HG03045 (cell line): ENCODE results near the gene DPH7.
"Not testable (repeated sequence)": the region's sequence is repeated elsewhere in the genome, so short reads cannot be mapped to it uniquely, and the experiment has no call there.

ENCODE experiments used
- ATAC-seq: cut with Tn5 transposase; IDR thresholded peaks from one replicate; pipeline ENCODE4 v1.9.1; 2021; ENCODE audit warnings: mild to moderate bottlenecking, moderate library complexity; ENCODE audit not compliant: unreplicated experiment

Gene DPH7

DNA sequence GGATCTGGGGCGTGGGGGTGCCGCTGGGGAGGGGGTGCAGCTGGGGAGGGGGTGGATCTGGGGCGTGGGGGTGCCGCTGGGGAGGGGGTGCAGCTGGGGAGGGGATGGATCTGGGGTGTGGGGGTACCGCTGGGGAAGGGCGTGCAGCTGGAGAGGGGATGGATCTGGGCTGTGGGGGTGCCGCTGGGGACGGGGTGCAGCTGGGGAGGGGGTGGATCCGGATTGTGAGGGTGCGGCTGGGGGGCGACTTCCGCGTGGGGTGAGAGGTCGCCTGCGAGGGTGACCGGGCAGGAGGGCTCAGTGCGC lies 27.8 kb downstream of the DPH7 start:
- ATAC-seq: not testable (repeated sequence)

DNA sequence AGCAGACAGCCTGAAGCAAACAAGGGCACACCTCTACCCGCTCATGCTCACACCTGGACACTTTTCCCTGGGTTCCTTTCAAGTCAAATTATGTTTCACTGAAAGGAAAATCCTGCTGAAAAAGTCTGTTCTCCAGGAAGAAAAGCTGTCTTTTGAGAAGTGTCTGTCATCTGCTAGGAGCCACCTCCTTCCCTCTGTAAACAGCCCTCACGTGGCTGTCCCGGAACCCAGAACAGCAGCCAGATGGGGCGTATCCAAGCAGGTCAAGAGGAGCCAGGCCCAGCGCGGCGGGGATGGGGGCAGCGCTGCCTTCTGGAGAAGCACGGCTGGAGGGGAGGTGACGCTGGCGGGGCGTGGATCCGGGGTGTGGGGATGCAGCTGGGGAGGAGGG lies 28.5 kb downstream of the DPH7 start, which contains the start of gene PNPLA7:
TSS of gene PNPLA7 (minus strand) at position 172 of the 391 bp plus-strand sequence. CDS start 205 bp downstream, outside the sequence.
- no peak for ATAC-seq

DNA sequence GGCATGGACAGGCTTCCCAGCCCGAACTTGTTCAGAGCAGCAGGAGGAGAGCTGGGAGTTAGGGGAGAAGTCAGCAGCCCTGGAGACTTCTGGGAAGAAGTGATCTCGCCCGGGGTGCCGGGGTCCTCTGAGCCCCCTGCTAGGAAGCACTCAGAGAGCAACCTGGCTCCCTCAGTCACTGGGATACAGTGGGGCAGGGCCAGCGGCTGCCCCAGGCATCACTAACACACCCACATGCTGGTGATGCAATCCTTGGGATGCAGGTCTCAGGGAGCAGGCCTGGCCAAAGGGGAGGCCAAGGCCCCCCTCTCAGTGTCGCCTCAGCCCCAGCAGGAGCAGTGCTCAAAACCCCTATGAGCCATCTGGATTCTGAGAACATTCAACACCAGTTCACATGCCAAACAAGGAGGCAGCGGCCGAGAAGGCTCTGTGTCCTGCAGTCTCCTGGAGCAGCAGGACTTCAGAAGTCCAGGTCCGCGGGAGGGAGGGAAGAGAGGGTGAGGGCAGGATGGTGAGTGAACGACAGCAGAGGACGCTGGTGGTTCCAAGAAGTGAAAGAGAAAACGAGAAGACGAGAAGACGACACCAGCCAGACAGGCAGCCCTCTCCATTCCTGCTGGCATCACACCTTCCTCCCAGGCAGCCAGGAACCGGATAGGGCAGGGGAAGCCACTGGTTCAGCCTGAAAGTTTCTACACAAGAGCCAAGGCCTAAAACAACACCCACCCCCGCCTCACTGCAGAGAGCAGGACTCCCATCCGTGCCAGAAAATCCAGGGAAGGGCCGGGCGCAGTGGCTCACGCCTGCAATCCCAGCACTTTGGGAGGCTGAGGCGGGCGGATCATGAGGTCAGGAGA lies 30.8 kb downstream of the DPH7 start:
- ATAC-seq: no peak

DNA sequence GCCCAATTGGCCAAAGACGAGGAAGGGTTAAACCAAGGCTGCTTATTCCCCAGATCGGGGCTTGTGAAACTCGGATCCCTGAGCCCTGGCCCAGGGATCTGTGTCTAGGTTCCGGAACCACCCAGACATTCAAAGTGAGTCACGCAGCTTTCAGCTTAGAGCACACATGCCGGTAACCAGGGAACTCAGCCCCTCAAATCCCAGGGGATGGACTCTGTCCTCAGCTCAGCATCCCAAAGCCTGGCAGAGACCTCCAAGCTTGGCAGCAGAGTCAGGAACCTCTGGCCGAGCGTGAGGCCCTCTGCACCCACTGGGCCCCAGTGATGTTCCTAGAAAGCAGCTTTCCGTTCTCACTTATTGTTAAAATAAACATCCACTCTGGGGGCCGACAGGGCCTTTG lies 33.6 kb downstream of the DPH7 start:
- ATAC-seq: no peak

DNA sequence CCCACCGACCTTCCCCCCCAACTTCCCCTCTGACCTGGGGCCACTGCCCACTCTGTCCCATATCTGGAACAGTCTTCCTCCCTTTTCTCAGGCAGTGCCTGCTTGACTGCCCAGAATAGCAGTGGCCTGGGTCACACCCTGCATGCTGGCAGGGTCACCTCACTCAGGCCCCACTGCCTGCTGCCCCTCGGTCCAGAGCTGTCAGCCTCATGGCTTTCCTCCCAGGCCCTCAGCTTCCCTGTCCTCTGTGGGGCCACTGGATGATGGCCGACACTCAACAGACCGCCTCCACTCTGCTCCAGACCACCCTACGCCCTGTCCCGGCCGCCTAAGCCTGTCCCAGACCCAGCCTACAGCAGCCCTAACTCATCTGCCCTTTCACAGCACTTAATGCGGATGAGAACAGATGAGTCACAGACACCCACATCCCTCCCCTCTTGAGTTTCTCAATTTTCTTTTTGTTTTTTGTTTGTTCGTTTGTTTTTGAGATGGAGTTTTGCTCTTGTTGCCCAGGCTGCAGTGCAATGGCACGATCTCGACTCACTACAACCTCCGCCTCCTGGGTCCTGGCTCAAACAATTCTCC lies 34.5 kb downstream of the DPH7 start:
- ATAC-seq: no peak

DNA sequence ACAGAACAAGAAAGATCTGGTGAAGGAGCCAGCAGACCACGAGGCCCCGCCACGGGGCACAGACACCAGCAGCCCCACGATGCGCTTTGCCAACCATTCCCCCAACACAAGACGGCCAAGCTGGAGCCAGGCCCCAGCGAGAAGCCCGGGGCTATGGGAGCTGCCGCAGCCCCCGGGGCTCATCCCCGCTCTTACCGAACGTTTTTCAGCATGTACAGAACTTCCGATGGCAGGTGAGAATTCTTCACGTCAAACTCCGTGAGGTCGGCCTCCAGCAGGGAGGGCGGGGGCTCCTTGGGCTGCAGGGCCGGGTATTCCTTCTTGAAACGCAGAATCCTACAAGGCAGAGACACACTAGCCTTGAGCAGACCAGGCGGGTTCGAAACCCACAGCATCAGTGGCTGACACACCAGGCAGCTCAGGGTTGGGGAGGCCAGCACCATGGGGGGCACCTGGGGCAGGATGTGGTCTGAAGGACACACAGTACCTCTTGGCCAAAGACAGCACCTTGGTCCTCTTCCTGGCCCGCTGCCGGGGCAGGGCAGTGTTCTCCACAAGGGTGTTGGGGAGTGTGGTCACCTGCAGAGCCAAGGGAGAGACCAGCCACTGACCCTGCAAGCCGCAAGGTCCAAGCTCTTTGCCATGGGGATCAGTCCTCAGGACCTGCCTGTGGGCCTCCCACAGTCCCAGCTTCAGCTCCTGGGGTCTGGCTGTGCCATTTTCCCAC lies 35.3 kb downstream of the DPH7 start:
- ATAC-seq: no peak

DNA sequence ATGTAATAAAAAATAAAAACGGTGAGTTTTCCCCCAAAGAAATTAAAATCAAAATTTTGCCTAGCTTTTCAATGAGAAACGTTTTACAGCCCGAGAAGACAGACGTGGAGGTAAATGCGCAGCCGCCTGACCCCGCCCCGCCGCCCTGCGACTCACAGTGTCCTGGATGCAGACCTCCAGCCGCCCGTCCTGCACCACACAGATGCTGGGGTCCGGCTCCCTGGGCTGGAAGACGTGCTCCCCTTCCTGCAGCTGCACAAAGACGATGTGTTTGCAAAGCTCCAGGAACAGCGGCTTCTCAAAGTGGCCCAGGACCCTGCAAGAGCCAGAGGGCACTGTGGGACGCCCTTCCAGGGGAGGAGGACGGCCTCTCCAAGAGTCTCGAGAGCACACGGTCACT lies 36.2 kb downstream of the DPH7 start:
- ATAC-seq: no peak

DNA sequence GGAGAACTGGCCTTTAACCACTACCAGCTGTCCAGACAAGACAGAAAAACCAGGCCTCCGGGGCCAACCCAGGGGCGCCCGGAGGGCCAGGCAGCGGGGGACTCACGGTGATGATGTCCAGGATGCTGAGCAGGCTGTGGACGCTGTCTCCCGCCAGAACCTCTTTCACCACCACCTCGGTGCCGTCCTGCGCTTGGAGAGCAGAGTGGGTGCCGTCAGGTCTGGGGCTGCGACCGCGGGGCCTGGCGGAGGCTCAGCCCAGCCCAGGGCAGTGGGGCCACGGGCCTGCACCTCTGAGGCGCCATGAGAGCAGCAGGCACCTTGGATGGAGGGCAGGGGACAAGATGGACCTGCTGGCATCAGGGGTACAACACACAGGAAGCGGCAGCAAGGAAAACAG lies 38.2 kb downstream of the DPH7 start:
- no peak for ATAC-seq

DNA sequence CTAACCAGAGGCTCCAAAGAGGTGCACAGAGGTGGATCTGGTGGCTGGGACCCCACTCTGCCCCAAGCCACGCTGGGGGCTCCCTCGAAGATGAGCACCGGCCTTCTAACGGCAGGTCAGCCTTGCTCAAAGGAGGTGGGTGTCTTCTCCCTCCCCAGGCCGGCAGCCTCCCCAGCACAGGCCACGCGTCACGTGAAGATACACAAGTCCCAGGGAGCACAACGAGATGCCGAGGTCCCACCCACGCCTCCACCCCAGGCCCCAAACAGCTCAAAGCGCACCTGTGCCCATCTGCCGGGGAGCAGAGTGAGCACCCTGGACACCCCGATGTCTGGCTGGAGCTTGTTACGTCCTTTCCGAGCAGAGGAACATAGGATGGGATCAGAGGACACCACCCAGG lies 40.7 kb downstream of the DPH7 start:
- ATAC-seq: no peak

DNA sequence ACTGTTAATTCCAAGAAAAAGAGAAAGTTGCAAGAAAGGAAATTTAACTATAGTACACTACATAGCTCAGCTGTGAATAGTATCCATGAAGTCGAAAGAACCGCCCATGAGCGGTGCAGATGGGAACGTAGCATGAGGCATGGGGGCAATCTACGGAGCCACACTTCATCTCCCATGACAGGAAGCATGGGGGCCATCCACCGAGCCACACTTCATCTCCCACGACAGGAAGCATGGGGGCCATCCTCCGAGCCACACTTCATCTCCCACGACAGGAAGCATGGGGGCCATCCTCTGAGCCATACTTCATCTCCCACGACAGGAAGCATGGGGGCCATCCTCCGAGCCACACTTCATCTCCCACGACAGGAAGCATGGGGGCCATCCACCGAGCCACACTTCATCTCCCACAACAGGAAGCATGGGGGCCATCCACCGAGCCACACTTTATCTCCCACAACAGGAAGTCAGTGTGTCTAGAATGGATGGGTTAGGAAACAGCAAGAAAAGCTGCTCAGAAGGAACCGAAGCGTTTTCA lies 42.1 kb downstream of the DPH7 start:
- not testable (repeated sequence) for ATAC-seq

DNA sequence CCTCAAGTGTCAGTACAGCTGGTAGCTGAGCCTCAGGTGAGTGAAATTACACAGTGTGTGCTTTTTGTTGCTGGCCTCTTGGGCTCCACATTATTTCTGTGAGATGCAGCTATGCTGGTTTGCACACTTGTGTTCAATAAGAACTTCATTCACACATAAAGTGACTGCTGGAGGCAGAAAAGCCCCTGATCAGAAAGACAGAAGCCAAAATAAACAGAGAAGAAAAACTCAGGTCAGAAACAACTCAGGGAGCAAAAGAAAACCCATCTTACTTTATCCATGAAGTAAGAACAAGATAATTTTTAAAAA lies 43.7 kb downstream of the DPH7 start:
- no peak for ATAC-seq

DNA sequence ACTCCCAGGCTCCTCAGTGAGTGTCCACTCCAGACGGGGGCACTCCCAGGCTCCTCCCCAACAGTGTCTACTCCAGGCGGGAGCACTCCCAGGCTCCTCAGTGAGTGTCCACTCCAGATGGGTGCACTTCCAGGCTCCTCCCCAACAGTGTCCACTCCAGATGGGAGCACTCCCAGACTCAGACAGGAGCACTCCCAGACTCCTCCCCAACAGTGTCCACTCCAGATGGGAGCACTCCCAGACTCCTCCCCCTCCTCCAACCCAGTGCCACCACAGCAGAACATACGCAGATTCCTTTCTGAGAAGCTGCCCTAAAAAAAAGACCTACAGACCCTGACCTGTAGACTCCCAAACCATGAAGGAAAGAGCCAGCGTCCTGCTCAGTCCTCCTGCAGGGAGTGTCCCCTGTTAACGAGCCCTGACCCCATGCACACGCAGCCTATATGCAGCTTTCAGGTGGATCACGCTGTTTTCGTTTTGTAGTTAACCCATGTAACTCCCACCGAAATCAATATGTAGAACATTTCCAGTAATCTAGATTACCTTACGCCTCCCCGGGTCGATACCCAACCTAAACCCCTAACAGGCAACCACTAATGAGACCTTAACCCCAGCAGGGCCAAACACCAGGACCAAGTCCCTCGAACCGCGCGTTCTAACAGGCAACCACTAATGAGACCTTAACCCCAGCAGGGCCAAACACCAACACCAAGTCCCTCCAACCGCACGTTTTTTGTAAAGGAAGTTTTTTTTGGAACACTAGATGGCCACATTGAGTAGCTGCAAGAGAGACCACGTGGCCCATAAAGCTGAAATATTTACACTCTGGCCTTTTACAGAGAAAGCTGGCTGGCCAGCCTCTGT lies 44.2 kb downstream of the DPH7 start:
- no peak for ATAC-seq

DNA sequence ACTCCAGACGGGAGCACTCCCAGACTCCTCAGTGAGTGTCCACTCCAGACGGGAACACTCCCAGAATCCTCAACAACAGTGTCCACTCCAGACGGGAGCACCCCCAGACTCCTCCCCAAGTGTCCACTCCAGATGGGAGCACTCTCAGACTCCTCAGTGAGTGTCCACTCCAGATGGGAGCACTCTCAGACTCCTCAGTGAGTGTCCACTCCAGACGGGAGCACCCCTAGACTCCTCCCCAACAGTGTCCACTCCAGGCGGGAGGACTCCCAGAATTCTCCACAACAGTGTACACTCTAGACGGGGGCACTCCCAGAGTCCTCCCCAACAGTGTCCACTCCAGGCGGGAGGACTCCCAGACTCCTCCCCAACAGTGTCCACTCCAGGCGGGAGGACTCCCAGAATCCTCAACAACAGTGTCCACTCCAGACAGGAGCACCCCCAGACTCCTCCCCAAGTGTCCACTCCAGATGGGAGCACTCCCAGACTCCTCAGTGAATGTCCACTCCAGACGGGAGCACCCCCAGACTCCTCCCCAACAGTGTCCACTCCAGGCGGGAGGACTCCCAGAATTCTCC lies 45.7 kb downstream of the DPH7 start:
- ATAC-seq: not testable (repeated sequence)

DNA sequence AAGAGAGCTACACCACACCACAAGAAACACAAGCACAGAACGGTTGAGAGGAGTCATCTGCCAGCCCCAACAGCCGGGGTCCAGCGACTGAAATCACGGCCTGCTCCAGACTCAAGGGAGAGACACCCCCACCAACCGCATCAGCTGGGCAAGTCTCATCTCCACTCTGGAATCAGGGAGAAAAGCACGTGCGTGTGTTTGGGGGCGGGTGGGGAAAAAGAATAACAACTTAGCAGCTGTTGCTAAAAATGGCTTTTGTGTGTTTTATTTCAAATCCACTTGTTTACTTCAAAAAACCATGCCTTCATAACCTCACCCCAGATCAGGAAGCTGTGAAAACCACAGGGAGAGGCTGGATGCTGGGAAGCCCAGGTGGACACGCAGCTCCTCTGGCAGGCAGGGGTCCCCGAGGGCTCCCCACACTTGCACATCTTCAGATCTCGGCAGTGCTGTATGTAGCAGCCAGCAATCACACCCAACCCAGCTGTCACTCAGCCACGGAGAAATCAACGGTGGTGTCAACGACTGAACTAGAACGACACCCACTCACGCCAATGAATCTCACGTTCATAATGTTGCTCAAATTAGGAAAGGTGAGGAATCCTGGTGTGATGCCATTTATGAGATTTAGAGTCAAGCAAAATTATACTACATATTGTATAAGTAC lies 47.5 kb downstream of the DPH7 start:
- no peak for ATAC-seq

DNA sequence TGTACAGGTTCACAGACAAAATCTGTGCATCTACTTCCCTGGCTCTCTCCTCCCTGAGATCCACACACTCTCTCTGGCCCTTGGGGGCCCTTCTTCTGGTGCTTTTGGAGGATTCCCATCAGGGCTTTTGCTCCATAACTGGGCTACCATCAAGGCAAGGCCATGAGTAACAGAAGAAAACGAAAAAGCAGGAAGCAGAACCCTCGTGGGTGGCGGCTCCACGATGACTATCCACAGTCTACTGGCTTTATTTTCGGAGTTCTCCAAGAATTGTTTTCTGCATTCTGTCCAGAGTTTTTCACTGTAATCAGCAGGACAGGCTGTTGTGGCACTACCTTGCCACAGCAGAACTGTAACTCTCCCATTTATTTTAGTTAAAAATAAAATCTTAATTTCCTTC lies 48.4 kb downstream of the DPH7 start:
- ATAC-seq: no peak

DNA sequence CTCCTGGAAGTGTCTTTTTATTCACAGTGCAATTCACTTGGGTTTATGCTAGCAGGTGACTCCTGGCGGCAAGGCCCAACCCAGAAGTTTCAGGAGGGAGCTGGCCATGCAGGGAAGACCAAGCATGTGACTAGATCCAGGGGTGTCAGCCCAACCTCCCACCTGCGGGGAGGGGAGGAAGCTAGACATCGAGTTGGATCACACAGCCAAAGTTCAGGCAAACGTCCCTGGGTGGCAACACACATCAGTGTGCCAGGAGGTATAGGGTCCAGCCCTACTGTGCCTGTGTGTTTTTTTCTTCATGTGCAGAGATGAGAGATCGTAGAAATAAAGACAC lies 53.8 kb downstream of the DPH7 start:
- no peak for ATAC-seq

DNA sequence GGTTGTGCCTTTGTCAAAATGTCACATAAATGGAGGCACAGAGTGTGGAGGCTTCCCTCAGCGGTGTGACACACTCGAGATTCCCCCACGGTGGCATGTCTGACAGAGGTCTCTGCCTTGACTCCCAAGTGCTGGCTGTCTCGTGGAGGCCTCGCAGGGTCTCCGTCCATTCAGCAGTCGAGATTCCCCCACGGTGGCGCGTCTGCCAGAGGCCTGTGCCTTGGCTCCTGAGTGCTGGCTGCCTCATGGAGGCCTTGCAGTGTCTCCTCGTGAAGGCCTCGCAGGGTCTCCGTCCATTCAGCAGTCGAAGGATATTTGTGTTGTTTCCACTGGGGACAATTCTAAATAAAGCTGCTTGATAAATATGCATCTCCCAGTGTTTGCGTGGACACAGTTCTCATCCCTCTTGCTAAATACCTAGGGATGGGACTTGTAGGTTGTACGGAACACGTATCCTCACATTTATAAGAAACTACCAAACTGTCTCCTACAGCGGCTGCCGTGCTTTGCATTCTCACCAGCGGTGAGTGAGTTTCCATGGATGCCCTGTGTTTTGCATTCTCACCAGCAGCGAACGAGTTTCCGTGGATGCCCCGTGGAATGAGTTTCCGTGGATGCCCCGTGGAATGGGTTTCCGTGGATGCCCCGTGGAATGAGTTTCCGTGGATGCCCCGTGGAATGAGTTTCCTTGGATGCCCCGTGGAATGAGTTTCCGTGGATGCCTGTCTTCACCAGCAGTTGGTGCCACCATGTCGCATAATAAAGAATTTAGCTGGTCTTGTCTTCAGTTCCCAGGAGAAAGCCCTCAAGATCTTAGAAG lies 54.4 kb downstream of the DPH7 start:
- no peak for ATAC-seq

DNA sequence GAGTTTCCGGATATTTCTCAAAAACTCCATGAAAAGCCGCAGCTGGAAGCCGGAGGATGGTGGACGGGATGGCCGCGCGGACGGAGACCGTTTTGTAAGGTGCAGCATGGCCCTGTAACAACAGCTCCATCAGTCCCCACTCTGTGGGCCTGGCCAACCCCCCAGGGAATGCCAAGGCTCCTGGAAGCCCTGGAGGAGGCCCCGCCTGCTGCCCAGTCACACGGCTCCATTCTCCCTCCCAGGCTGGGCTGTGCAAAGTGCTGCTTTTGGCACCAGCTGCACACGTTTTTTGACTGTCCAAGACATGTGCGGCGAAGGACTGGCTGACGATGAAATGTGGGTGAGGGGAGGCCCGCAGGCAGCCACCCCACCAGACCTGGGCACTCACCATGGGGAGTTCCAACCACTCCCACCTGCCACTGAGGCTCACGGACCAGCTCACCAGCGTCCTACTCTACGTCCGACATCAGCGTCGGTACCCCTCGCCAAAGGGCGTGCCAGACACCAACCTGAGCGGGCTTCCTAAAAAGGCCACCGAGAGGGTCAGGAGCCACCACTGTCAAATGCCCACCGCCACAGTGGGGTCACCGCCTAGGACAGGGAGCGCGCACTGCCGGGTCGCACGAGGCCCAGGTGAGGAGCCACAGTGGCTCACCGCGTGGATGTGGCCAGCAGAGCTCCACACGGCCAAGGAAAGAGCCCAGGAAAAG lies 55.8 kb downstream of the DPH7 start:
- ATAC-seq: no peak
